GM21360 (cell line): Measurements from ENCODE around the gene MRPL36.
A peak's percentile ranks its signal among the peaks of the same experiment; 100 is the strongest.
"Not testable (repeated sequence)": the region's sequence is repeated elsewhere in the genome, so short reads cannot be mapped to it uniquely, and the experiment has no call there.

Experiments
- ATAC-seq: cut with Tn5 transposase; IDR thresholded peaks from one replicate; pipeline ENCODE4 v1.9.1; 2021; ENCODE audit warnings: mild to moderate bottlenecking, moderate library complexity; ENCODE audit not compliant: unreplicated experiment

MRPL36 gene

GRCh38 chr5:1832511-1833250 is 33.0 kb upstream of the MRPL36 start:
- no peak for ATAC-seq

GRCh38 chr5:1831677-1832313 is 32.2 kb upstream of the MRPL36 start:
- no peak for ATAC-seq

- ATAC-seq, result no peak
Observed at GRCh38 chr5:1831257-1831656, 31.6 kb upstream of the MRPL36 start.

- no peak for ATAC-seq
Observed at GRCh38 chr5:1830571-1831228, 31.1 kb upstream of the MRPL36 start.

GRCh38 chr5:1827886-1828397 is 28.3 kb upstream of the MRPL36 start:
- peak; percentile 85 for ATAC-seq

- ATAC-seq, result peak; percentile 10
Observed at GRCh38 chr5:1827025-1827885, 27.6 kb upstream of the MRPL36 start.

- no peak for ATAC-seq
Observed at GRCh38 chr5:1826235-1826980, 26.8 kb upstream of the MRPL36 start.

GRCh38 chr5:1824903-1825841 is 25.5 kb upstream of the MRPL36 start:
- no peak for ATAC-seq

GRCh38 chr5:1824109-1824821 is 24.6 kb upstream of the MRPL36 start:
- no peak for ATAC-seq

- ATAC-seq, result no peak
Observed at GRCh38 chr5:1823381-1824034, 23.9 kb upstream of the MRPL36 start.

GRCh38 chr5:1821862-1822261 is 22.2 kb upstream of the MRPL36 start:
- ATAC-seq, result no peak

GRCh38 chr5:1820926-1821325 is 21.3 kb upstream of the MRPL36 start:
- no peak for ATAC-seq

- ATAC-seq, result no peak
Observed at GRCh38 chr5:1820381-1820780, 20.7 kb upstream of the MRPL36 start.

GRCh38 chr5:1819458-1819857 is 19.8 kb upstream of the MRPL36 start:
- ATAC-seq, result no peak

- ATAC-seq, result no peak
Observed at GRCh38 chr5:1818784-1819183, 19.1 kb upstream of the MRPL36 start.

- no peak for ATAC-seq
Observed at GRCh38 chr5:1817261-1818043, 17.8 kb upstream of the MRPL36 start.

GRCh38 chr5:1816495-1817089 is 17.0 kb upstream of the MRPL36 start:
- ATAC-seq, result not testable (repeated sequence)
